Activated naive CD4-positive, alpha-beta T cell (primary cell): ENCODE results near the gene PRKD3.

ENCODE experiments used
- DNase-seq, 4 experiments: peaks; one replicate each; lab custom pipeline; 2025; lab: John Stamatoyannopoulos, UW

PRKD3 gene

DNA sequence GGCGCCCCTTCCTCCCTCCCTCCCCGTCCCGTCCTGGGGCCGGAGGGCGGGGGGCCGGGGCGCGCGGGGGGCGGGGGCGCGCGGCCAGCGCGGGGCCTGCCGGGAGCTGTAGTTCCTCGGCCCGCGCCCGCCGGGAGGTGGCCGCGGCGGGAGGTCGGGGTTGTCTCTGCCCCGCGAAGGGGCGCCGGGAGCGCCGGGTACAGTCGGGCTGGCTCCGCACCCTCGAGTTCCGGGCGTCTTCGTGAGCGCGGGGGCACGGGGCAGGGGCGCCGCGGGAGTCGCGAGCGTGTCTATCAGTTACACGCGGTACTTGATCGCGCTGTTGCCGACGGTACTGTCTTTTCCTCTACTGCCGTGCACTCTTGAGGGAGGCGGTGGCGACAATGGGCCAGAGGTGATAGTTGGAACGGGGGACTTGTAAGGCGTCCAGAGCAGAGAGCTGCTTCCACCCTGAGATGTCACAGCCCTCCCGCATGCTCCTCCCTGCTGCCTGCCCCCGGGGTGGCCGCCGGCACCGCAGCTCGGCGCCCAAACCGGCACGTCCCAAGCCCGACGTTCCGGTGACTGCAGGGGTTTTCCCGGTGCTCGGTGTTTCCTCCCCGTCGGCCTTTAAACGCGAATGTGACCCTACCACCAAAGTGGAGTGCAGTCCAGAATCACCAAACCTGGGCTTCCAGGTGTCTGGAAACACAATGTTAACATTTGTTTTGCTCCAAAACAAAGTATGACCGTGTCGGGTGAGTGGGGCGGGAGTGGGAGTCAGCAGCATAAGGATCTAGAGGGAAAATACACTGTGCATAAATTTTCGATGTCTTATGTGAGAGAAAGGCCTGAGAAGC is at the start of gene PRKD3:
TSS of gene PRKD3 (minus strand) at position 48 of the 839 bp plus-strand sequence. CDS start 8,309 bp downstream, outside the sequence.
- peak; percentile 20 to 70 (median 46) for DNase-seq

DNA sequence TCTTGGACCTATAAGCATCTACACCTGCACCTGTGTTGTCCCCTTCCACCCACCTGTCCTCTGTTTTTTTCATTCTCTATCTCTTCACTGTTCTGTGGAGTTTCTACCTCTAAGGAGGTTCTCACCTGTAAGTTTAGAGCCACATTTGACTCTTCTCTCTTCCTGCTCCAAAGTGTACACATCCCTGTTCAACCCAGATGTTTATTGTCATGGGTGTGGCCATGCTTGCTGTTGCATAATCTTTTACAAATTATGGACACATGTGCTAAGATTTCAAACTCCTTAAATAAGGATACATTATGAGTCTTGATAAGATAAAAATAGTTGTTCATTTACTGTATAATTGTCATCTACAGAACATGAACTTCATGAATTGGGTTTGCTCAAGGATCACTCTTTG is 47.4 kb upstream of the PRKD3 start:
- no peak for DNase-seq

DNA sequence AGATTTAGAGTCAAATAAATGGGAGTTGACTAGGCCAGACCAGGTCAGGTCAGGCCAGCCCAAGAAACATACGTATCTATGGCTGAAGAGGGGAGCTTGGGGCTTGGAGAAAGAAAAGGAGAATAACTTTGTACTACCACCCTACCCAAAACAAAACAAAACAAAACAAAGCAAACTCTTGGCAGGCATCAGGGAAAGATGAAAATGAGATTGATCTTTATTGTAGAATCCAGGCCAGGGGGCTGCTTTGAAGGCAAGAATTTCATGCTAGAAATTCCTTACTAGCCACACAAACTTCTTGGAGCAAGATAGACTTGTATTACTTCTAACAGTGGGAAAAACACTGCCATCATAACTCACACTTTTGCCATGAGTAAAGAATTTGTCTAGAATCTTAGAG is 46.0 kb upstream of the PRKD3 start:
- no peak for DNase-seq

DNA sequence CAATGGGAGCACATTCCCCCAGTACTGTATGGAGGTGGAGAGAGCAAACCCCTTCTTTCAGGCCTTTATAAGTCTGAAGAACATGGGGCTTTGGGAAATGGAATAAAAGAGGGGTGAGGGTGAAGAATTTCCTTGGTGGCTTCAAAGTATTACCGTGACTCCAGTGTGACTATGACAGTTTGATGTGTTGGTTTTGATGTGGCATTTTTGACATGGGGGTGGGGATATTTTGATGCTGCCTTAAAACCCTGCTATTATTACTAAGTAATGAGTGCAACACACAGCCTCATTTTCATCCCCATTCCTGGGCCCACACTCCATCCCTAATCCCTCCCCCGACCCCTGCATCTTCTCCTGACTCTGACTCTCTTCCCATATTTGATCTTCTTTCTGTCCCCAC is 43.4 kb upstream of the PRKD3 start:
- no peak for DNase-seq

DNA sequence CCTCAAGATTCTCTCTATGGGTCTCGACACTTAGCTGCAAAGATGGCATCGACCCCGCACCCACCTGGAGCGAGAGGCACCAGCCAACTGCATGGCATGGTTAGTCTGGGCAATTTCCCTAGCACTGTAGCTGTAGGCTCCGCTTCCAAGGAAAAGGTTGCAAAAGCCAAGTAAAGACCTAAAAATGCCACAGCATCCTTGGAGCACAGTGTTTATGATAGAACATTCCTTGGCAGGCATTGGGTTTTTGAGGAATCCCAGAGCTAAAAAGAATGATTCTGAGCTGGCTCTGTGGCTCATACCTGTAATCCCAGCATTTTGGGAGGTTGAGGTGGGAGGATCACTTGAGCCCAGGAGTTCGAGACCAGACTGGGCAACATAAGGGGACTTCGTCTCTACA is 42.7 kb upstream of the PRKD3 start:
- no peak for DNase-seq

DNA sequence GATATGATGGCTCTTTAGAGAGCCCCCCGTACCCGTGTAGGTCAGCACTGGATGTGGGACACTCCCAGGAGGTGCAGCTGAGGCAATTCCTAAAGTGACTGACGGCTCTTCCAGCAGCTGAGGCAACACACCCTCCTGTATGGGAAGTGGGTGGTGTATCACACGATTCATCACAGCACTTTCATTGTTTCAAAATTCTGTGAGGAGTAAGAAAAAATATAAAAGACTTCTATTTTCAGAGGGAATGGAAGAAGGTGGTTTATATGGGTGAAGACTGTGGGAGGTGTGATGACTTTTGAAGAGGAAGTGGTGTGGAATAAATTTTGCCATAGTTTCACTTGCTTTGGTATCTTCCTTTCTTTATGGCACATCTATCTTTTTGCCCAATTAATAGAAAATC is 42.1 kb upstream of the PRKD3 start:
- no peak for DNase-seq

DNA sequence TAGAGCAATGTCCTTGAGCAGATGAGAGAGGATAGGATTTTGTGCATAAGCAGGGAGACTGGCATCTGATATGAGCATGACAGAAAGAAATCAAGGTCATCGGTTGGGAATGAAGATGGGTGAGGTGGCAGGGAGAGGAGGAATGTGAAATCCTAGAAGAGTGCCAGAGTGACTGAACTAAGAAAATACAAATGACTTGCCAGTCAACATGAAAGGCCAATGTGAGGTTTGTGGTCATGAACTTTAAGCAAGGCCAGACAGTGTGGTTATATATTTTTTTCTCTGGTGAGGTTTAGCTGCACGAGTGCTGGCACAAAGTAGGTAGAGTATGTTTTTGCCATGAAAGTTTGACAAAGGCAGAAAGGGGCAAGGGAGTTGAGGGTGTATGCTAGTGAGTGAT is 41.0 kb upstream of the PRKD3 start:
- no peak for DNase-seq

DNA sequence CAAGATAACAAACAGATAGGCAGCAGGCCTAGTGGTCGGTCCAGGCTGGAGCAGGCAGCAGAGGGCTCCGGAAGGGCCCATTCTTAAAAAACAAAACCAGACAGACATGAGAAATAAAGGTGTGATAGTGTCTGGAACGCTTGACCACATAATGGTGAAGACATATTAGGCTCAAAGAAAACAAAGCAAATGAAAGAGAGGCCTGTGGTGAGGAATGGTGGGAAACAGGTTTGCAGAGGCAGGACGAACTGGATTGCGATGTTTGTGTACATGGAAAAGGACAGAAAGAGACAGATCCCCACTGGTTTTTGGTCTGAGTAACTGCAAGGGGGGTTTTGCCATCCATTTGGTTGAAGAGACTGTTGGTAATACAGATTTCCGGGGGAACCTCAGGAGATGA is 39.7 kb upstream of the PRKD3 start:
- no peak for DNase-seq

DNA sequence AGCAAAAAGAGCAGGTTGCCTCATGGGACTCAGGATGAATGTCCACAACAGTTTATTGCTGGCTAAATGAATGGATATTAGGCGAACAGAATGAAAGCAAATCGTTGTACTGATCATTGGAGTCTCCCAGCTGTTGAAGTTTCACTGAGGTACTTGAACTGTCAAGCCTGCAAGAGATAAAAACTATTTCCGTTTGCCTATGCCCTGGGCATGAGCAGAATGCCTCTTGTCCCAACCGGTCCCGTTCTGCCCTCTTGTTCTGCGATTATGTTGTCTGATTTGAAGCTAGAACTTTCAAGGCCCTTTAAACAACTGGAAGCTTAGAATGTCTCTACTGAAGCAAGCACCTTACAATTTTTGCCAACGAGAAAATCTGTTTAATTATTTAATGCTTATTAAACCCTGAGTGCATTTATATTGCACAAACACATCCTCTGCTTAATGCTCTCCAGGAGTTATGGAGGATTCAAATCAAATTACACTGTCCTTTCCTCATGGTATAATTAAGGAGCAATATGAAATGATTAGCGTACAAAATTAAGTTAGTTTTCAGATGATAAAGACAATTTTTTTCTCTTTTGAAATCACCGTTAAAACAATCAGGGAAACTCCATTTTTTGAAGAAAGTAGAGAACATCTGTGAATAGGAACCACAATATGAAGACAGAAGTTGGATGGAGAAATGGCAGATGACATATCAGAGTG is 37.5 kb upstream of the PRKD3 start:
- no peak for DNase-seq

DNA sequence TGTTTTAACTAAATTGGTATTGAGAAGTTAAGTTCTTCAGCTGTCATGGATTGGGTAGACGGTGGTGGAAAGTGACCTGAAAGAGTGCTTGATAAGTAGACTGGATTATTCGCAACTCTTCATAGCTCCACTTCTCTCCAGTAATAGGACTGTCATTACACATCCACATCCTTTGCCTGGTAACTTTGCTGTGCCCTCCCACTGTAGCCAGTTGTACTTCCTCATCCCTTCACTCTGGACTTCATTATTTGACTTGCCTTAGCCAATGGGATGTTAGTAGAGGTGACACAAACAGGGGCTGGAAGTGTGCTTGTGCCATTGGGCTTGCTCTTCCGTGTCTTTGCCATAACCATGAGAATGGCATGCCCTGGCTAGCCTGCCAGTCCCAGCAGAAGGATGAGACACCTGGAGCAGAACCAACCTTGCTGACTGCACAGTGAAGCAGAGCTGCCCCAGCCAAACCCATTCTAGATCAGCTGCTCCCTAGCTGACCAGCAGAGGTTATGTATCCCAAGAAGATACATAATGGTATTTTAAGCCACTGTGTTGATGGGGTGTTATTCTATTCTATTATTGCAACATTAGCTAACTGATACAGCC is 36.7 kb upstream of the PRKD3 start:
- no peak for DNase-seq

DNA sequence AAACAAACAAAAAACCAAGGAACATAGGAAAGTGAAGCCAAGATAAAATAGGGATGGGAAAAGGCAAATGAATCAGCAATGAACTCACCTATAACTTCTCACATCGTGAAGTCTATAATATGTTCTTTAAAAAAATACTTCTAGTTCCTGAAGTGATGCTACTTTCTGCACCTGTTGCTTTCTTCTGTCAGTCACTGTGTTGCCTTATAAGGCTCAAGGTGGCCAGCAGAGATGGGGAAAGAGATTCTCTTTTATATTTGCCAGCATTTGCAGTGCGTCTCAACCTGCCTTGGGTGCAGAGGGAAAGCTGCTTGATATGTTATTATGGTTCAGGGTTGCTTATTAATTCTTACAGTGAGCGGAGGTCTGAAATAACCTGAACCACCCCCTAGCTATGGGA is 33.8 kb upstream of the PRKD3 start:
- no peak for DNase-seq

DNA sequence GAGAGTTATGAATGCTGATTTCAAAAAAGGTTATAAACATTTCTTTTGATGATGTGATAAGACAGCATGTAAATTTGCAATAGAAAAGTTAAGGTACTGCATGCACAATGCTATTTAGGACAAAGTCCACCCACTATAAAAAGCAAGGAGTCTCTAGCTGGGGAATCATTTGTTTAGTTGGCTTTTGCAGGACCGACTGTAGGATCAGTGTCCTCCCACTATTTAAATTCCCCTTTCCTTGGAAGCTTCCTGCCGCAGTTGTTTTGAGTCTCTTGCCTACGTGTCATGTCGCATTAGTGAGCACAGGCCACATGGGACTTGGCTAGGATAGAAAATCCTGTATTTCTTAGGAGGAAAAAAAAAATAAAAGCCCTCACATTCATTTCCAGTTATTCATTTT is 32.9 kb upstream of the PRKD3 start:
- DNase-seq: no peak

DNA sequence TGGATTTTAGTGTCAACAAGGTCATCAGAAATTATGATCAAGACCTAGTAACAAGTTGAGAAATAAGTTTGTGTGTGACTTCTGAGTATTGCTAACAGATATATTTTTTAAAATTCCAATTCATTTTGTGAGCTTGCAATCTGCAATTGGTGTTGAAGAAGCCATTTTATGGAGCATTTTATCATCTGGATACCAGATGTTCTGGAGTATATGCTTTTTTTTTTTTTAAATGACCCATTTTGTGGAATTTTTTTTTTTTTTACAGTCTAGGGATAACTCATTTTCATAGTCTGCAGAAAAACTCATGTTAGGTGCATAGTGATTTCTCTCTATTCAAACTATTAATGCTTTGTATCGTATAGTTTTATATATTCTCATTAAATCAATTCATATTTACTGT is 32.4 kb upstream of the PRKD3 start:
- DNase-seq: no peak

DNA sequence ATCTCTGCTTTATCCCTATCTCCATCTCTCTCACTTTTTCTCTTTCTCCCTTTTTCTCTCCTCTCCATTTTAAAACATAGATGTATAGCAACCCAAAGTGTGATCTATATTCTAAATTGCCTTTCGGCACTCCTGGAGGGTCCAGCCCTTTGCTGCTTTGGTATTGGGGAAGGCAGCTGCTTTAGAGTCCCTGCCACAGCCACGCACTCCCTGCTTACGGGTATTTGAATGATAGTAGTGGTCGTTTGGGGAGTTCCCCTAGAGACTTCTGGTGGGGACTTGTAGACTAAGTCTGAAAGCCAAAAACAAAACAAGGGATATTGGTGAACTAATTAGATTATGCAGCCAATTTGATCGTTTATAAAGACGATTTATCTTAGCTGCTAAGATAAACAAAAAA is 31.7 kb upstream of the PRKD3 start:
- DNase-seq: no peak

DNA sequence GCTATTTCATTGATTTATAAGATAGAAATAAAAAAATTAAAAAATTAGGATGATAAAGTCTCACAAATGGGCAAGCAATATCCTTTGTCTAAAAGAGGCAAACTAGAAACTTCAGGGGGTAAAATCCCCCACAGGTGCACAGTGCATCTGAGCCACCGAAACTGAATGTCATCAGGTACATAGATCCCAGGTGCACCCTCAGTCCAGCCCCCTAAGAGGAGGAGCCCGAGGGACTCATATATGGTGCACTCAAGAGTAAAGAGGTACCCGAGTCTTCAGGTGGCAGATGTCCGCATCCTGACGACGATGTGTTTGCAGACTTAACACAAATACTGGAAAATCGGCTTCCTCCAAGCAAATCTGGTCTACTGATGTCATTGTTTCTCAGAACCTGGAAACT is 31.1 kb upstream of the PRKD3 start:
- no peak for DNase-seq

DNA sequence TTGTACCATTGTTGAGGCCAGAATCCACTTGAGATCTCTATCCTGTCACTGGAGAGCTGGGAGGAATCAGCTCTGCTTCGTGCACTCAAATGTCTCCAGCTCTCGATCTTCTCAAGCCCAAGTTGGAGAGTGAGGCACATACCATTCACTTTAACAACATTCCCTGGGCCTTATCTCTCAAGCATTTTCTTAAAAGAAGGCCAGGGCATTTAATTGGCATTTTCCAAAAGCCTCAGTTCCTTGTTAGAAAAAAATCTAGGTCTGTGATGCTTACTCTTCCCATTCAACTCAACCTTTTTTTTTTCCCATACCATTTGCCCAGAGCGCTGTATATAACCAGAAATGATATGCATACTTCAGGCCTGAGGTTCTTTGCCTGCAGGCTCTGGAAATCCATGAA is 29.9 kb upstream of the PRKD3 start:
- no peak for DNase-seq

DNA sequence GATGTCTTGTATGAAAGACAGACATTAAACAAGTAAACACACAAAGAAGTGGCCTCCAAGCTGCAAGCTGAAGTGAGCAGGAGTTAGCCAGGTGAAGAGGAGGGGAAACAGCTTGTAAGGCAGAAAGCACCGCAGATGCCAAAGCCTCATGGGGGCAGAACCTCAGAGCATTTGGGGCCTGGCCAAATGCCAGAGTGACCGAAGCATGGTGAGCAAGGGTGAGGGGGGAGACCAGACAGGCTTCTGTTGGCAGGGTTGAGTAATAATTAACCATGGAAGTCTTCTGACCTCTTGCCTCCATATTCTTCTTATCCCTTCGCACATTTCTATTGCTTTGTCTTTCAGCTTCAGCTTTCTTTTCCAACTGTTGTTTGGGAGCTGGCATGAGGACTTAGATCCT is 25.4 kb upstream of the PRKD3 start:
- DNase-seq: no peak

DNA sequence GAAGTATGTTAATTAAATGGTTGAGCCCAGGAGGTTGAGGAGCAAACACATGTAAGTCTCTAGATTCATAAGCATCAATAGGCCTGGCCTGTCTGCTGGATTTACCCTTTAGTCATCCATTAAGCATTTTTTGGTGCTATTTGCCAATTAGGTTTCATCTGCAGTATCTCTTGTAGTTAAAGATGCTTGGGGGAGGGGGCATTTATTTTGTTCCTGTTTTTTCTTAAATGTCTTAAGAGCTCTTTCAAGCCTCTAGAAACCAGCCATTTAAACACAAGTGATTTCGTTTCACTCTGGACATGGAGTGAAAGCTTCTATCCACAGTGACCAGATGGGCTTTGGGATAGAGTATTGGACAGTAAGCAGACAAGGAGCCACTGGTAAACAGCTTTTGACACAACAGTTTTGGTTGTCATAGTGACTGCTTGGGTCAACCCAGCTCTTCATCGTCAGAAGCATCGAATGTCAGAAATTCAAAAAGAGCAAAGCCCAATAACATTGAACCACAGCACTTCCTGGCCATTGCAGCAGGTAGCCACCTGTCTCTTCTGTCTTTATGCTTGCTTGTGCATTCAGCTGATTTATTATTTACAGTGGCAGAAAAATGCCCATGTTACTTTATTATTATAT is 24.7 kb upstream of the PRKD3 start:
- no peak for DNase-seq

DNA sequence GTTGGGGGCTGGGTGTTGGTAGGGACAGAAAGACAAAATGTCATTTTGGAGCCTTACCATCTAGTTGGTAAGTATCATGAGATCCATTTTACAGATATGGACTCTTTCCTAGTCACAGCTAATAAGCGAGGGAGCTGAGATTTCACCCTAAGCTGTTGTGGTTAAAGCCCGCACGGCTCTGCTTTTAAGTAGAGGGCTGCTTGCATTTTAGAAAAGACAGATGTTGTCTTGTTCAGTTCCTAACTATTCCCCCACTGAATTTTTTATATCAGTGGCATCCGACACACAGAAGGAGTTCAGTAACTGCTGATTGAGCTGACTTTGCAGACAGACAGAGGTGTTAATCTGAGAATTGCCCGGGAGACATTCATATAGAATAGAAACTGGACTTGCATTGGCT is 23.5 kb upstream of the PRKD3 start:
- no peak for DNase-seq

DNA sequence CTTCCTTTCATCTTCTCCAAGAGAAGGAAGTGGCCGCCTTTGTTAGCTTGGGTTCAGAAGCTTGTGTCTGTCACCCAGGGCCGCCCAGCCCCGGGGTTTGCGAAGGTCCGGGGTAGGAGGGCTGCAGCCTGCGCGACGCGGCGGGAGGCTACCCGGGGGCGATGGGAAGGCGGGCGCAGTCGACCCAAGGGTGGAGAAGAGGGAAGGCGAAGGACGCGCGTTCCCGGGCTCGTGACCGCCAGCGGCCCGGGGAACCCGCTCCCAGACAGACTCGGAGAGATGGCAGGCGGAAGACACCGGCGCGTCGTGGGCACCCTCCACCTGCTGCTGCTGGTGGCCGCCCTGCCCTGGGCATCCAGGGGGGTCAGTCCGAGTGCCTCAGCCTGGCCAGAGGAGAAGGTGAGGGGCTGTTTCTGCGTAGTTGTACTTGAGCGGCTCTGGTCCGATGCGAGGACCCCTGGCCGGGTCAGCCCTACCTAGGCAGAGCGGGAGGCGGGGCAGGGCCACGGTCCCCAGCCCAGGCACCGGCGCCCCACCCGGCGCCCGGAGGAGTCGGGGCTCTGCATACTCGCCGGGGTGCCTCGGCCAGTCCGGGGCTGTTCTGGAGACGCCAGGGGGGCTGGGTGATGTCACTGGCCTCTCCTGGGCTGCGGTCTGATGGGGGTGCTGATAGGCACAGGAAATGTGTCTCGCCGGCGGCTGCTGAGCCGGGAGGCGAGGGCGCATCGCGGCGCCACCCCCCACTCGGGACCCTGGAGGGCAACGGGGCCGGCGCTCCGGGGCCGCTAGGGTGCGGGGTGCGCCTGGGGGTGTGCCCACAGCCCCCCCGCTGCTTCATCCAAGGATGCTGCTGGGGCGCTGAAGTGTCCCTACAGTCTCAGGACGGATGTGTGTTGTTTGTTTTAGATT is 20.1 kb upstream of the PRKD3 start, which contains the start of gene QPCT:
TSS of gene QPCT (plus strand) at position 178 of the 909 bp plus-strand sequence. CDS start at position 280, 102 bp downstream.
- DNase-seq: peak in 3 of 4 experiments; percentile 1 to 27 (median 12)
